Stimulated activated naive CD4-positive, alpha-beta T cell (primary cell): Measurements from ENCODE around the gene PPARD.

ENCODE experiments used
- DNase-seq, 6 experiments: peaks; one replicate each; lab custom pipeline; 2025; lab: John Stamatoyannopoulos, UW

PPARD gene

GRCh38 chr6:35439308-35439707 is 97.0 kb downstream of the PPARD start:
- DNase-seq = no peak

GRCh38 chr6:35441205-35441604 is 98.8 kb downstream of the PPARD start:
- no peak for DNase-seq

GRCh38 chr6:35441642-35442041 is 99.3 kb downstream of the PPARD start:
- DNase-seq = no peak

GRCh38 chr6:35442693-35443092 is 100.3 kb downstream of the PPARD start:
- no peak for DNase-seq

DNA sequence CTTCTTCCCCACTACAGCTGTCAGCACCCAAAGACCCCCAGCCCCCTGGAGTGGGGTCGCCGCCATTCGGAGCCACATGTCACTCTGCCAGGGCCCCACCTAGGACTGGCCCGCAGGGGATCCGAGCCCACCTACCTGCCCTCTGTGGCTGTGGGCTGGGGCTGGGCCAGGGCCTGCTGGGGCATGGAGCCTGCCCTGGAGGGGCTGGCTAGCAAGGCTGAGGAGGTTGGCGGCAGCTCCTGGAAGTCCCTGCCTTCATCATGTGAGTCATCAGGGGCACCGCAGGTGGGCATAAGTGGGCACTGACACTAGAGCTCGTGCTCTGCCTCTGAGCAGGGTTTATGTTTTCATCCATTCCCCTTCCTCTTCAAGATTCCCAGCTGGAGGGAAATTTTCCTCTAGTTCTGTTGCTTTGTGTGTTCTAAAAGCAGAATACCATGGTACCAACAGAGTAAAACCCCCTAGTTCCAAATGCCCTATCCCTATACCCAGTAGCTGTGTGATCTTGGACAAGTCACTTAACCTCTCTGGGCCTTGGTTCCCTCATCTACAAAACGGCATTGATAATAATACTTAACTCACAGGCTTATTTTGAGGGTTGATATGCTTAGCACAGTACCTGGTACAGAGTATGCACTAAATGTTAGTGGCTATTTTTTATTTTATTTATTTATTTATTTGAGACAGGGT is 101.1 kb downstream of the PPARD start:
- DNase-seq = no peak

GRCh38 chr6:35445691-35446090 is 103.3 kb downstream of the PPARD start:
- no peak for DNase-seq

DNA sequence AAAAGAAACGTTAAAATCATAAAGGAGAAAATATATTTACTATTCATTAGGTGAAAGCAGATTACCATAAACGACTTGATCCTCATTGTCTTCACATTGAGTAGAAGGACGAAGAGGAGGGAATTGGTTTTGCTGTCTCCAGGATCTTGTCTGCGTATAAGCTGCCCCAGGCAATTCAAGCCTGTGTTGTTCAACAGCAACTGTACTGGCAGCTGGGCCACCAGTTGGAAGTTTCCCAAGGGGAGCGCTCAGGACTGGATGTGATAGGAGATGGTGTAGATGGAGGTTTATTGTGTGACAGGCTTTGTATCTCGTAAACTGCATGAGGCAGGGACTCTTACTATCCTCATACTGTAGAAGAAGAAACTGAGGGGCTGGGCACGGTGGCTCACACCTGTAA is 105.8 kb downstream of the PPARD start:
- no peak for DNase-seq

- peak in 5 of 6 experiments; percentile 6 to 79 (median 56) for DNase-seq
Measured at GRCh38 chr6:35449287-35449881, 107.0 kb downstream of the PPARD start.

DNA sequence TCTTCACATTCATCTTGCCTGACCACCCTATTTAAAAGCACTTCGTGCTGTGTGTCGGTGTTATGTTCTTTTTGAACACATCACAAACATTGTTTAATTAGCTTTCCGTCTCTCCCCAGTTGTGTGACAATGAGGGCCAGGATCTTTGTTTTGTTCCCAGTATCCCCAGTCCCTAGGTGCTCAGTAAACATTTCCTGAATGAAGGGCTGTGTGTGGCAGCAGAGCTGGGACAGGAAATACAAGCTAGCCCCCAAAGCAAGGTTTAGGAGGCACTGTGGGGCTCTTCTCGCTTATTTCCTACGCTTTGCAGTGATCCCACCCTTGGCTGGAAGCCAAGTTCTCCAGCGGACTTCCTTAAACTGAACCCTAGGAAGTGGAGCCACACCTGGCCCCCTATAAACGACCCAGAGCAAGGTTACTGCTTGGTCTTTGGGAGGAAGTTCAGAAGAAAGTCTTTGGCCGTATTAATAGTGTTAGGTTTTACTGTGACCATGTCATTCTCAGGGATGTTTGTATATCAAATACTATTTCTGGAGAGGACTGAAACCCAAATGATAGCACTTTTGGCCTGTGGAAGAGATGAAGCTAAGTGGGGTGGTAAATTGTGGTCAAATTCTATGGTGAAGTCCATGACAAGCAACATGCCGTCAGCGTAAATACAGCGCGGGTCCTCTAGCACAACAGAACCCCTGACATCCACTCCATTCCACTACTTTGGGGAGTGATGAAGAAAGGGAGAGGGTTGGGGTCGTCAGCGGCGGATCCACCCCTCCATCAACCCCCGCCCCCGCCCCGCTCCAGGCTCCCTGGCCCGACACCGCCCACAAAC is 109.2 kb downstream of the PPARD start:
- peak in 1 of 6 experiments; percentile 5 for DNase-seq

DNA sequence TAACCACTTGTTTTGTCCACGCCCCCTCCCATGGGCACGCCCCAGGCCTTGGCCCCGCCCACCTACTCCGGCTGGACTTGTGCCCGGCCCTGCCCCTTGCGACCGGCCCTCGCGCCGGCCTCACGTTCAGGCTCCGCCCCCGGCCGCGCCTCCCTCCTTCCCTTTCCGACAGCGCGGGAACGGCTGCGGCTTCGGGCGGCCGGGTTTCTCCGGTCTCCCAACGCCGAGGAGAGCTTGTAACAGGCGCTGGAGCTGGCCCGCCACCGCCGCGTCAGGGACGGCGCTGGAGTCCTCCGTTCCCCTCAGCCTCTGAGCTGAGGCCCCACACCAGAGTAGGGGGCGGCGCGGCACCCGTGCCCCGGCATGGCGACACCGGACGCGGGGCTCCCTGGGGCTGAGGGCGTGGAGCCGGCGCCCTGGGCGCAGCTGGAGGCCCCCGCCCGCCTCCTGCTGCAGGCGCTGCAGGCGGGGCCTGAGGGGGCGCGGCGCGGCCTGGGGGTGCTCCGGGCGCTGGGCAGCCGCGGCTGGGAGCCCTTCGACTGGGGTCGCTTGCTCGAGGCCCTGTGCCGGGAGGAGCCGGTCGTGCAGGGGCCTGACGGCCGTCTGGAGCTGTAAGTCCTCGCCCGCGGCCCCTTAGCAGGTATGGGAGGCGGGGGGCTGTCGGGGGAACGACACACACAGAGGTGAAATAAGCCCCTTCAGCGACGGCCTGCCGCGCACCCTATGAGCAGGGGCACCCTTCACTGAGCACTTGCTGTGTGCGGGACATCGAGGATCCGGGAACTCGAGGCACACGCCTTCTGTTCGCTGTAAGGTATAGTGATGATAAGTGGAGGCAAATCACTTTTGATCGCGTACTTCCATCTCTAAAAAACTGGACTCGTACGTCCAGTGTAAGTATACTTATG is 110.1 kb downstream of the PPARD start, which contains the start of gene FANCE:
Gene FANCE, plus strand, starts transcription at position 156 of the 908 bp plus-strand sequence. Its CDS starts 208 bp downstream, at position 364.
- DNase-seq = peak; percentile 53 to 89 (median 80)

GRCh38 chr6:35453236-35453635 is 110.9 kb downstream of the PPARD start:
- no peak for DNase-seq

DNA sequence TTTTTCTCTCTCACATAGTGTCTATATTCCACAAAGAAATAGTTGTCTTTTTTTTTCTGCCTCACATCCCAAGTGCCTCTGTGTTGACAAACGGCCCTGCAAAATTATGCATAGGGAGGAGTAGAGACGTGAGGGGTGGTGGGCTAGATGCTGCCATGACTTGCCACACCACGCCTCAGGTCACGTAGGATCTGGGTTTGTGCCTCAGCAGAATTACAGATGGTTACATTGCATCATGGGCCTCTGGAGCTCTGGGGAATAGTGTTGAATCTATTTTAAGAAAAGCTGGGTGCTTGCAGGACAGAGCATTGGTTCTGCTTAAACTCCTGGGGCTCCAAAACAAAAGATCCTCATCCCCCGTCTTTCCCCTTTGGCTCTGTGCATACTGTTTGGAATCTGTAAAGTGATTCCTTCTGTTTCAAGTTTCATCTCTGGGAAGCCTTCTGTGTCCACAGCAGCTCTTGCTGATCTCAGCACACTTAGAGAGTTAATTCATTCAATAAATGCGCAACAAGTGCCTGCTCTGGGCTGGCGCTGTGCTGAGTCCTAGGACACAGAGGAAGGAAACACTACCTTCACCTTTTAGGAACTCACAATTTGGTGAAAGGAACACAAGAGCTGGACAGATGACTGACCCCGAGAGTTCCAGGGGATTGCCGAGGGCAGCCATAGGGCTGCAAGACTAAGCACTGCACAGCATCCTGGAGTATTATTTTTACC is 112.2 kb downstream of the PPARD start:
- DNase-seq = no peak

- DNase-seq = no peak
Measured at GRCh38 chr6:35457907-35458306, 115.5 kb downstream of the PPARD start.

- no peak for DNase-seq
Measured at GRCh38 chr6:35461270-35461669, 118.9 kb downstream of the PPARD start.

DNA sequence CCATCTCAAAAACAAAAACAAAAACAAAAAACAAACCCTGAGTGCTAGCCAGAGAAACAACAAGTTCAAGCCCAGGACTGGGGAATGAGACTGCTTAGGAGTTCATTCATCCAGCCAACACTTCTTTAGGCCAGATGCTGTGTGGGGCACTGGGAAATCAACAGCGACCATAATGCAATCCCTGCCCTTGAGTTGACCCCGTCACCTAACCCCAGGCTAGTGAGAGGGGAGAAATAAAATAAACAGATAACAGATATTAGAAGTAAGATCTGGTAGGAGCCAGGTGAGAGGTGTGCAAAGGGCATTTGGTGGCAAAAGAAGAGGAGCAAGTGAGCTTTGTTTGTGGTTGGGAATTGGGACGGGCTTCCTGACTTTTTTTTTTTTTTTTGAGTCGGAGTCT is 120.9 kb downstream of the PPARD start:
- no peak for DNase-seq

GRCh38 chr6:35465646-35466045 is 123.3 kb downstream of the PPARD start:
- no peak for DNase-seq

DNA sequence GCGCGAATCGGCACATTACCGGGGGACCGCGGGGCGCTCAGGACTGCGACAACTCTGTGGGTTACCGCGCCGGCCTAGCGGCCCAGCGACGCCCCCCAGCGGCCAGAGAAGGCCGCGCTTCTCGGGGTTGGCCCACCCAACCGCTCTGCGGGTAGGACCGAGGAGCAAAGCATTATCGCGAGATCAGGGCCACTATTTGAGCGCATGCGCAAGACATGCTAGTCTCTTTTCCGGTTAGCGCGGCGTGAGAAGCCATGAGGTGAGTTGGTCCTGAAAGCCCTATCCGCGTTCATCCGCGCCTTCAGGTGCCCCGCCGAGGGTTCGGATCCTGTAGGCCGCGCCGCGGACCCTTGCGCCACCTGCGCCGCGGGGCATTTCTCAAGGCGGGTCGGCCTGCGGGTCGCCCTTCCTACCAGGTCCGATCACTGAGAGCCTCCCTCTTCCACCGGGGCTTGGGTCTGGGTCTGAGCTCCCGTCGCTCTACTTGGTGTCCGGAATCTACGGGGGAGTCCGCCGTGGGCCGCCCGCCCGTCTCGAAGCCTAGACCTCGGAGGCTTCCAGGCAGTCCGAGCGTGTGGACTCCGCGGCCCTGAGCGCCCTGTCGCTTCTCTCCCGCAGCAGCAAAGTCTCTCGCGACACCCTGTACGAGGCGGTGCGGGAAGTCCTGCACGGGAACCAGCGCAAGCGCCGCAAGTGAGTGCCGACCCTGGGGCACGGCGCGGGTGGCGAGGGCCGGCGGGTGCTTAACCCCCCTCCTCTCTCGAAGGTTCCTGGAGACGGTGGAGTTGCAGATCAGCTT is 126.0 kb downstream of the PPARD start, which contains the start of gene RPL10A:
Gene RPL10A, plus strand, starts transcription at position 221 of the 799 bp plus-strand sequence. Its CDS starts 34 bp downstream, at position 255.
- DNase-seq = peak; percentile 89 to 95 (median 95)

DNA sequence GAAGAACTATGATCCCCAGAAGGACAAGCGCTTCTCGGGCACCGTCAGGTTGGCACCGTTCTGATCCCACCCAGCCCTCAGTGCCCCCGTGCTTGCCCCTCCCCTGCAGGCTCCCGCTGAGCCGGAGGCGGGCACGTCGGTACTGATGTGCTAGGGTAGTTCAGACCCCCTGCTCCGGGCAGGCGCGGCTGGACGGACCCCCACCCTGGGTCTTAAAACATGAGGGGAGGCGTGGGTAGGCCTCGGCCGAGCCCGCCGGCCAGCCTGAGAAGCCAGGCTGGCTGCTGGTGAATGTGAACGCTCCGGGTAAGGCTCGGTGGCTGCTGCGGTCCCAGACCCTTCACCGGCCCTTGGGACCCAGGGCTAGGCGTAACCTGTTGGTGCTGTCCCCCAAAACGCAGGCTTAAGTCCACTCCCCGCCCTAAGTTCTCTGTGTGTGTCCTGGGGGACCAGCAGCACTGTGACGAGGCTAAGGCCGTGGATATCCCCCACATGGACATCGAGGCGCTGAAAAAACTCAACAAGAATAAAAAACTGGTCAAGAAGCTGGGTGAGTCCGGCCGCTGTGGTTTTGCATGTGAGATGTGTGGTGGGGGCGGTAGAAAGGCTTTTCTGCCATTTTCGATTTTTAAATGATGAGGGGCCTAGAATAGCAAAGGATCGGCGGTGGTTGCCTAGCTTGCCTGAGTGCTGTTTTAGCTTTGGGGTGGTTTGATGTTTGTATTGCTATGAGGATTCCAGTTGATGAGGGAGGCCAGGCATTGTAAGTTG is 126.8 kb downstream of the PPARD start:
- DNase-seq = peak in 2 of 6 experiments; percentile 19 to 55
